Endometrial microvascular endothelial cells (primary cell): Measurements from ENCODE around the gene NT5DC4. TPM values are rescaled to one million over a fixed set of nuclear protein-coding genes. Genes with fewer than 3 reads are reported as not detected.

Experiments
- in situ Hi-C: cut with HindIII; loops from 2 replicates; pipeline ENCODE4 v1.10.0; 2017; ENCODE audit warnings: low sequenced_read_pairs, low pct_unique_long_range_greater_than_20kb; ENCODE audit errors: inconsistent ontology term
- total RNA-seq: library from RNA; depleted of rRNA; stranded (reverse); fragments of >200 nt; gene quantifications from one replicate; pipeline ENCODE4 v1.2.3, GENCODE V29; 2015; ENCODE audit errors: inconsistent ontology term

The NT5DC4 gene
- total RNA-seq, 1 donor from 2014 or later, result not detected

DNA sequence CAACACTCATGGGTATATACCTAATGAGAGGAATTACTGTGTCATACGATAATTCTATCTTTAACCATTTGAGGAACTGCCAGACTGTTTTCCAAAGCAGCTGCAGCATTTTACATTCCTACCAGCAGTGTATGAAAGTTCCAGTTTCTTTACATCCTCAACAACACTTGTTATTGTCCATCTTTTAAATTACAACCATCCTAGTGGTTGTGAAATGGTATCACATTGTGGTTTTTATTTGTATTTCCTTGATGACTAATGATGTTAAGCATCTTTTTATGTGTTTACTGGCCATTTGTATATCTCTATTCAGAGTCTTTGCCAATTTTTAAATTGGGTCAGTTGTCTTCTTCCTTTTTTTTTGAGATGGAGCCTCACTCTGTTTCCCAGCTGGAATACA lies 47.6 kb downstream of the NT5DC4 start:
- in situ Hi-C loops, result loop anchor here (25.0 kb wide), 1 partner anchor 169 kb away; no protein-coding TSS in a partner anchor

- in situ Hi-C loops, result loop anchor here (25.0 kb wide), 1 partner anchor 165 kb away; no protein-coding TSS in a partner anchor
Observed at GRCh38 chr2:112772322-112772721, 51.5 kb downstream of the NT5DC4 start.

- in situ Hi-C loops, result loop anchor here (25.0 kb wide), 1 partner anchor 164 kb away; no protein-coding TSS in a partner anchor
Observed at GRCh38 chr2:112772911-112773475, 52.2 kb downstream of the NT5DC4 start.

DNA sequence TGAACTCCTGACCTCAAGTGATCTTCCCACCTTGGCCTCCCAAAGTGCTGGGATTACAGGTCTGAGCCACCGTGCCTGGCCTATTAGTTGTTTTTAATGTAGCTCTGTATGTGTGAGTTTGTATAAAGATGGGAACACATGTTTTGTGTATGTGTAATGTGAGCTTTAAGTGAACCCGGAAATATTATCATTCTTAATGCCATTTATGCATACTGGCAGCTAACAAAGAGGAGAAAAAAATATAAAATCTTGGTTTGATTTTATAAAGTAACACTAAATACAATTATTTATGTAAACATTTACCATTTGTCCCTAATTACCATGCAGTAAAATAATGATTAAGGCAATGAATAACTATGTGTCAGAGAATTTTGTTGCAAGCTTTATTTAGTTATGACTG lies 52.7 kb downstream of the NT5DC4 start:
- in situ Hi-C loops, result loop anchor here (25.0 kb wide), 1 partner anchor 164 kb away; no protein-coding TSS in a partner anchor

- in situ Hi-C loops, result loop anchor here (25.0 kb wide), 1 partner anchor 163 kb away; no protein-coding TSS in a partner anchor
Observed at GRCh38 chr2:112774536-112775285, 53.9 kb downstream of the NT5DC4 start.

DNA sequence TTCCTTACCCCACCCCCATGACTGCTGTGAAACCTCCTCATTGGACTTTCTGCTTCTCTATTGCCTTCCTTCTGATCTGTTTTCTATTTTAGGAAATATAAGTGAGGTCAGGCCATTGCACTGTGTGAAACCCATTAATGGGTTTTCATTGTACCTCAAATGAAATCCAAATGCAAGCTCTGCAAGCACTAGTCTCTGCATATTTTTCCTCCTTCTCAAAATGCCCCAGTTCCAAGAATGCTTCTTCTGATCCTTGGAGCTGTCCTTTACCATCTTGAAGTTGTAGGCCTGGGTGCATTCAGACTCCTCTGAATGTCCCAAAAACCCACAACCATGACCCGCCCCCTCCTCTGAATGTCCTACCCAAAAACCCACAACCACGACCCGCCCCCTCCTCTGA lies 55.3 kb downstream of the NT5DC4 start:
- in situ Hi-C loops, result no loop called here

DNA sequence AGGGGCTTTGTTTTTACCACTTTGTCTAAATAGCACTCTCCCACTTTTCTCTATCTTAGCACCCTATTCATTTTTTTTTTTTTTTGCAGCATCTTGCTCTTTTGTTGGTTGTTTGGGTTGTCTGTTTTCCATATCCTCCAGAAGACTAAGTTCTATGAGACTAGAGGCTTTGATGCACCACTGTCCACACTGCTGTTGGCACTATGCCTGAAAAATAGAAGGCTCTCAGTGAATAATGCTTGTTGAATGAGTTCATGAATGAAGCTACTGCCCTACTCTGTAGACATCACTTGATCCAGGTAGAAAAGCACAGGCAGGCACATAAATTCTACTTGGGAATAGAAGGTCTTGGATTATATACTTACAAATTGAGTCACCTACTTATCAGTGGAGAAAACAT lies 56.2 kb downstream of the NT5DC4 start:
- in situ Hi-C loops, result no loop called here

DNA sequence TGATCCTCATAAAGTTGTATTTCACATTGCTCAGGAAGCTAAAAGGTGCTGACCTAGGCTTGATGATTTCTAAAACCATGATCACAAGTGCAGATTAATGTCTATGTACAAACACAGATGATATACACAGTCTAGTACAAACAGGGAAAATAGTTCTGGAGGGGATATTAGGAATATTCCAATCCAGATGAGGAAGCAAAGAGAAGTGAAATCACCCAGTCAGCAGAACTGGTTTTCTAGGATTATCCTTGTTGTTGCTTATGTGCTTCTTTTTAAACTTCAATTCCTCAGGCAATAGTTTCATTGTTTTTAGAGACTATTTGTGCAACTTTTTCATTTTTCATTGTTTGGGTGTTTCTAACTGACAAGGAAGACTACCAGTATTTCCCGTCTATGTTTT lies 58.8 kb downstream of the NT5DC4 start:
- in situ Hi-C loops, result no loop called here

DNA sequence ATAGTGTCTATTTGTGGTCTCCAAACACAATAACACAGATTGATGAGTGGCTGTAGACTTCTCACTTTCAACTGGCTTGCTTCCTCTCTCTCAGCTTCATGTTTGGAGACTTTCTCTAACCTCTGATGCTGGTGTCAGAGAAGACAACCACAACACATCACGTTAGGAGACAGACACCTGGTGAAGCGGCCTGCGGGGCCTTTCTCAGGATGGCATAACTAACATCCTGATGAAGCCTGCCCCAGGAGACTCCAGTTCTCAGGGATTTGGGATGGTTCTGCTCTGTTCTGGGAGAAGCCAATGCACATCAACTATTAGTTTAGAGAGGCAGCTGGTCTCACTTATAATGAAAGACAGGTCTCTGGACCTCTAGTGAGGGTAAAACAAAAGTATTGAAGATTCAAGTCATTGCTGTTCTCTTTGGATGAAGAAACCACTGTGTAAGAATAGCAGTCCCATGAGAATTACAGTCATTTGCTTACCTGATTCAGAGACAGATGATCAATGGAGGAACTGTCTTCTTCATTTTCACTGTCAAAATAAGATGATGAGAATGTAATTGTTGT lies 61.5 kb downstream of the NT5DC4 start:
- in situ Hi-C loops, result no loop called here

DNA sequence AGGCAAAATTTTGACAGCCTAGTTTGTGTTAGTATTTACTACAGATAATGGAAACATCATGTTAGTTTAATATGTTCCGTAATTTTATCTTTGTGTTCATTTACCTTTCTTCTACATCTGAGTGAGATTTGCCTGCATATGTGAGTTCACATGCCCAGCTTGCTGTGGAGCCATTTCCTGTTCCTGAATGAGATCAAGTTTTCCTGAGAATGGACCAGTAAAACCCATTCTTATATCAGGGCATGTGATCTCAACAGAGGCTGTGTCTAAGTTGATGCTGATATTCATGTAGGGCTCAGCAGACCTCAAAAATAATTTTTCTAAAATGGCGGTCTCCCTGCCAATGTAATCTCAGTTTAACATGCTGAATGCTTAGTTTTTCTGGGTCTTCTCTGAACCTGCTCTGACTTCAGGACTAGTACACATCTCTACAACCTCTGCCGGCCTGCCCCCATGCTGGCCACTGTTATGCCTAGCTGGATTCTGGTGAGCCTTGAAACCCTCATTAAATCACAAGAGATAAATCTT lies 62.4 kb downstream of the NT5DC4 start:
- in situ Hi-C loops, result no loop called here

DNA sequence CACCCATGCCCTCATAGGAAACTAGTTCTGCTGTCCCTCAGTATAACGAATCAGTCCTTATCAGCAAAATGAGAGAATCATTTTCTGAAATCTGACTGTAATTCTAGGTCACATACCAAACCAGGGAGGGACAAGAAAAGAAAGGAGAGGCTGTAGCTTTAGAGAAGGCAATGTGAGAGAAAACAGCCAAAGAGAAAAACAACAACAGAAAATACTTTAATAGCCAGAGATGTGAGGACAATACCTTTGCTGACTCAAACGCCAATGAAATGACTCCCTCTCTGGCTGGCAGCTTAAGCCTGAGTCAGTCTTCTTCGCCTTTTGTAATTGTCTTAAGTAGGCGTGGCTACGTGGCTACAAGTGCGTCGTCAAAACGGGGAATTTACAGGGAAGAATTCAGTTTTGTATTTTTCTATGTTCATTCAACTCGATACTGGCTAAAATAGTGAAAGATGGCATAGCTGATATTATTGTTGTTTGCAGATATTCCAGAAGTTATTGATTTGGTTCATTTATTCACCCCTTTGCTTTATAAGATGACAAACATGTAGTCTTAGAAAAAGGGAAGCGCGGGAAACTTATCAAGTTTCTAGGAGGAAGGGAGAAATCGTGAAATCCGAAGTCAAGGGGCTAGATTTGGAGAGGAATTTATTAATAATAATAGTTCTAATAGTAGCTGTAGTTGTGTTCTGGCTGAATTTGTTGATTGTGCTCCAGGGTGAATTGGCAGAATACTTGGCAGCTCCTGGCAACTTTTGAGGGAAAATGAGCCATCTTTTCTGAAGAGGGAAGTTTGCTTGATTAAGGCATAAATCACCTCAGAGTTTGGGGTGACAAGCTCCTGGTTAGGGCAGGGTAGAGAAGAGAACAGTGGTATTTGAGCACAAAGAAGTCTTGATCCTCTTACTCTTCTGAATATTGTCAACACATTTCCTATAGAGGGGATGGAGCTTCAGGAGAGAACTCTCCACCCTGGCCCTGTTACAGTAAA lies 63.7 kb downstream of the NT5DC4 start, which contains the start of gene IL1A:
Gene IL1A (minus strand): TSS at position 295 of the 991 bp plus-strand sequence. CDS start 723 bp downstream, outside the sequence.
- in situ Hi-C loops, result no loop called here

- in situ Hi-C loops, result no loop called here
Observed at GRCh38 chr2:112787294-112787693, 66.5 kb downstream of the NT5DC4 start.

- in situ Hi-C loops, result no loop called here
Observed at GRCh38 chr2:112787729-112788393, 67.0 kb downstream of the NT5DC4 start.

DNA sequence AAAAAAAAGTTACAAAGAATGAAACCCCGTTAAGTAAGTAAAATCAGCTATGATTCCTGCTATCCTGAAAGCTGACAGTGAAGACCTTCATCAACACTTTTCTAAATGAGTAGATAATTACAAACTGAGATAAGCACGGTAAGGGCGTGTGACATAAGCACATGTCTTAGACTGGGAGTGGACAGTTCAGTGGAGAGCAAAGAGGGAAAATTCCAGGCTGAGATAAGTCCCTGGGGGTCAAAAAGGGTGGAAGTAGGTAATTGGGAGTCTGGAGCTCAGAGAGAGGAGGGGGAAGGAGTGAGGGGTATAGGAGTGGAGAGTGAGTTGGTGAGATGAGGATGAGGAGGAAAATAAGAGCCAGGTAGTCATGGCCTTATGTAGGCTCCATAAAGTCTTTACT lies 67.8 kb downstream of the NT5DC4 start:
- in situ Hi-C loops, result no loop called here
